Colonic mucosa (tissue), 4 donors: ENCODE measurements around the gene MRPL33. TPM values are rescaled to one million over a fixed set of nuclear protein-coding genes. Genes with fewer than 3 reads are reported as not detected.
"Not testable (repeated sequence)": the region's sequence is repeated elsewhere in the genome, so short reads cannot be mapped to it uniquely, and the experiment has no call there.

Experiments used
- DNase-seq: peaks from one replicate; pipeline ENCODE4 v3.0.0-alpha.2; 2020
- H3K27ac ChIP-seq: fragments of 200-600 bp; one replicate; pipeline ENCODE4 v1.8.0; 2021
- H3K27me3 ChIP-seq: fragments of 200-600 bp; one replicate; pipeline ENCODE4 v1.8.0; 2021
- H3K36me3 ChIP-seq: fragments of 200-600 bp; one replicate; pipeline ENCODE4 v1.8.0; 2021
- H3K4me1 ChIP-seq: fragments of 200-600 bp; one replicate; pipeline ENCODE4 v1.8.0; 2021; ENCODE audit warnings: mild to moderate bottlenecking
- H3K4me3 ChIP-seq: fragments of 200-600 bp; one replicate; pipeline ENCODE4 v1.8.0; 2021
- H3K9ac ChIP-seq, 2 donors: one replicate each; pipeline ENCODE4 v1.7.0; 2013; ENCODE audit warnings: control low read depth in 2 of 2, low read depth in 2 of 2, low read length in 2 of 2
- H3K9me3 ChIP-seq: fragments of 200-600 bp; one replicate; pipeline ENCODE4 v1.8.0; 2021
- intact Hi-C: fragments of 100-400 bp; cut with DNase I; formaldehyde crosslinking; loops from one replicate; pipeline ENCODE4 v1.14.1; 2022
- total RNA-seq, 2 donors: library from RNA; stranded (reverse); fragmentation: NEBNext Ultra II Directional in 1 of 2; extraction: Animal tissue kit (Norgen Biotek cat#: 25700) in 1 of 2; gene quantifications; one replicate each; pipeline ENCODE4 v1.2.1, GENCODE V29; 2021
- TF ChIP-seq, protein P1 (sequence below): fragments of 200-600 bp; IDR thresholded peaks from one replicate; pipeline ENCODE4 v1.8.0; 2022; ENCODE audit warnings: antibody characterized with exemption, mild to moderate bottlenecking
- donor health status: healthy.
- donor health status: DM: no; HTN: no; CAD: no.
- donor health status: DM: no; HTN: no; CAD: no.

Gene MRPL33
- total RNA-seq, 2 donors from 2014 or later: 56.5 to 63.7 TPM

DNA sequence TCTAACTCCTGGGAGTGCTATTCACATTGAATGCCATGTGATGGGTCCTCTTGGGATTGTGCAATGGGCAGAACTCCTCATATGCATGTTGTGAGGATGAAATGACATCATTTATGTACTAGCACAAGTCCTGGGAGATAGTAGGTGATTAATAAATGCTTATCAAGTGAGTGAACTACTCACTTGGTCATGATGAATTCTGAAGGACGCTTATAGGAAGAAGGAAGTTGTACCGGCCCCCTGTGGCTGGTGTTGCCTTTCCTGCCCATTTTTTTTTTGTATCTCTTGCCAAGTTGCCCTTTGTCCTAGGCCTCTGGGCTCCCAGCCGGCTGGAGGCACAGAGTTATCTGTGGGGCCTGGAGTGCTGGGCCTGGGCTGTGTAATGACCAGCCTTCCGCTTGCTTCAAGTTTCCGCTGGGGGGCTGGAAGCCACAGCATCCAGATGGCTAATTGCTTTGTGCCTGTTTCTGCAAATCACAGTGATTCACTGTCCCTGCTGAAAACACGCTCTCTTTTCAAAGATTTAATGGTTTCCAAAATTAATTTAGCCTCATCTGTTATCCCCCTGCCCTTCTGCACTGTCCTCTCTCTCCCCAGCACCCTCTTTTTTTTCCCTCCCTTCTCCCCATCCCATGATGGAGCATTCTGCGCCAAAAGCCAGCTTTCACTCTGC is 33.7 kb upstream of the MRPL33 start:
- Histone ChIP-seq H3K9me3 (no peaks in the 10 kb centered on the region), H3K4me3 (no peak overlapping the region), H3K9ac (no peak overlapping the region), H3K27me3 (no peaks in the 10 kb centered on the region), H3K36me3 (no peaks in the 10 kb centered on the region), H3K27ac (peak overlapping the region; percentile 34), H3K4me1 (peaks cover 7% of the 10 kb centered on the region)
- intact Hi-C loops: no loop called here
- TF ChIP-seq, protein P1, sequence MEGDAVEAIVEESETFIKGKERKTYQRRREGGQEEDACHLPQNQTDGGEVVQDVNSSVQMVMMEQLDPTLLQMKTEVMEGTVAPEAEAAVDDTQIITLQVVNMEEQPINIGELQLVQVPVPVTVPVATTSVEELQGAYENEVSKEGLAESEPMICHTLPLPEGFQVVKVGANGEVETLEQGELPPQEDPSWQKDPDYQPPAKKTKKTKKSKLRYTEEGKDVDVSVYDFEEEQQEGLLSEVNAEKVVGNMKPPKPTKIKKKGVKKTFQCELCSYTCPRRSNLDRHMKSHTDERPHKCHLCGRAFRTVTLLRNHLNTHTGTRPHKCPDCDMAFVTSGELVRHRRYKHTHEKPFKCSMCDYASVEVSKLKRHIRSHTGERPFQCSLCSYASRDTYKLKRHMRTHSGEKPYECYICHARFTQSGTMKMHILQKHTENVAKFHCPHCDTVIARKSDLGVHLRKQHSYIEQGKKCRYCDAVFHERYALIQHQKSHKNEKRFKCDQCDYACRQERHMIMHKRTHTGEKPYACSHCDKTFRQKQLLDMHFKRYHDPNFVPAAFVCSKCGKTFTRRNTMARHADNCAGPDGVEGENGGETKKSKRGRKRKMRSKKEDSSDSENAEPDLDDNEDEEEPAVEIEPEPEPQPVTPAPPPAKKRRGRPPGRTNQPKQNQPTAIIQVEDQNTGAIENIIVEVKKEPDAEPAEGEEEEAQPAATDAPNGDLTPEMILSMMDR: no peak
- DNase-seq: no peak

DNA sequence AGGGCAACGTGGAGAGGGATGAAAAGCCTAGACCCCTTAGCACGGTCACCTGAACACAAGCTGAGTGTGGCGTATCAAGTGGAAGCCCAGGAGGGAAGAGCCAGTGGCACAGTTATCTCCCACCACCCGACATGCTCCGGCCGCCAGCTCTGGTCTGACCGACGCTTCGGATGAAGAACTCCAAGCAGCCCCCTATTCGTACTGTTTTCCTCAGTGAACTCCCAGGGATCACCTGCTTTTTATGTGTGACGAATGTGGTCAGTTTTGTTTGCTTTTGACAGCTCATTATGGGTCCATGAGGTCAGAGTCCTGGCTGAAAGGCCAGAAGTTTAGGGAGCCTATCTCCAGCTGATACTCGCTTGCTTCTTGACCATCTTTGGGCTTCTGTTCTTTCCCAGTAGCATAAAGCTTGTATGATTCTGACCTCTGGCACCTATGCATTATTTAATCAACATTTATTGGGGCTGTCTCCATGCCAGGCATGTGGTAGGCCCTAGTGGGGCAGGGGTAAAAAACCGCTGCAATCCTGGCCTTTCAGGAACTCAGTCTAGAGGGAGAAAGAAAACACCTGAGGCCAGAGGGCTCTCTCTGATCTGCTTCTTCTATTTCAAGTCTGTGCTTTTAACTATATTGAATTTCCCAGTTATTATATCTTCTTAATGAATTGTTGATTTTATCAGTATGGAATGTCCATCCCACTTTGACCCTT is 33.0 kb upstream of the MRPL33 start:
- Histone ChIP-seq H3K4me1 (peaks cover 7% of the 10 kb centered on the region), H3K27ac (peak overlapping the region; percentile 34), H3K9me3 (no peaks in the 10 kb centered on the region), H3K27me3 (no peaks in the 10 kb centered on the region), H3K36me3 (no peaks in the 10 kb centered on the region), H3K9ac (no peak overlapping the region), H3K4me3 (no peak overlapping the region)
- DNase-seq: no peak
- TF ChIP-seq, protein P1: no peak
- intact Hi-C loops: no loop called here

DNA sequence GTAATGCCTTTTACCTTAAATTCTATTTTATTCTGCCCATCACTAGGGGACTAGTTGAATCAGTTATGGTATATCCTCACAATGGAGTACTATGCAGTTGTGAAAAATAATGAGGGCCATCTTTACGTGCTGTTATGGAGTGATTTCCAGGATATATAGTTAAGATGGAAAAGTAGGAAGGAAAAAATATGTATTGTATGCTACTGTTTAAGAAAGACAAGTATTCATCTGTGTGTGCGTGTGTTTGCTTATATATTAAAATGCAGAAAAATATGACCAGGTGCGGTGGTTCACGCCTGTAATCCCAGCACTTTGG is 32.5 kb upstream of the MRPL33 start:
- DNase-seq: no peak
- TF ChIP-seq, protein P1: no peak
- Histone ChIP-seq H3K9ac (no peak overlapping the region), H3K36me3 (no peaks in the 10 kb centered on the region), H3K4me1 (peaks cover 7% of the 10 kb centered on the region), H3K27ac (no peak overlapping the region), H3K9me3 (no peaks in the 10 kb centered on the region), H3K27me3 (no peaks in the 10 kb centered on the region), H3K4me3 (no peak overlapping the region)
- intact Hi-C loops: no loop called here

DNA sequence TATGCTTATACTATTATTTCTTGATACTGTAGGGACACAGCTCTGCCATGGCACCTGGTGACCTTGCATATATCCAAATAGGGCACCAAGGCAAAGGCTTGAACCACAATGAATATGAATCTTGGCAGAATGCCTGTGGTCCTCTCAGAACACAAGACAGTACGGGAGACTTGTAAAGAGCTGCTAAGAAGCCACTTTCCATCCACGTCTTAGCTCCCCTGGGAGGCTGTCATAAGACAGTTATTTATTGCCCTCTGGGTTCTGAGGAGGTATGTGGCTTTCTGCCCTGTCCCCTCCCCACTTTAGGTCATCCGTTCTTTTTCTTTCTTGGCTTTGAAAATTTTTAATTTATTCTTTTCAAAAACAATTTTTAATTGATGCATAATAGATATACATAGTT is 29.8 kb upstream of the MRPL33 start:
- DNase-seq: no peak
- Histone ChIP-seq H3K9ac (no peak overlapping the region), H3K4me1 (peaks cover 7% of the 10 kb centered on the region), H3K27ac (no peak overlapping the region), H3K36me3 (no peaks in the 10 kb centered on the region), H3K4me3 (no peak overlapping the region), H3K27me3 (no peaks in the 10 kb centered on the region), H3K9me3 (no peaks in the 10 kb centered on the region)
- TF ChIP-seq, protein P1: no peak
- intact Hi-C loops: no loop called here

DNA sequence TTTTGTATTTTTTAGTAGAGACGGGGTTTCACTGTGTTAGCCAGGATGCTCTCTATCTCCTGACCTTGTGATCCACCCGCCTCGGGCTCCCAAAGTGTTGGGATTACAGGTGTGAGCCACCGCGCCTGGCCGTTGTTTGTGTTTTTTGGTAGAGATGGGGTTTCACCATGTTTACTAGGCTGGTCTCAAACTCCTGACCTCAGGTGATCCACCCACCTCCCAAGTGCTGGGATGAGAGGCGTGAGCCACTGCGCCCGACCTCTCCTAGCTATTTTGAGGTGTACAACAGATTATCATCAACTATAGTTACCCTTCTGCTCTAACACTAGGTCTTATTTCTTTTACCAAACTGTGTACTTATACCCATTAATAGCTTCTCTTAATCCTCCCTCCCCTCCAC is 28.9 kb upstream of the MRPL33 start:
- Histone ChIP-seq H3K4me1 (peaks cover 7% of the 10 kb centered on the region), H3K9ac (no peak overlapping the region), H3K36me3 (no peaks in the 10 kb centered on the region), H3K27me3 (no peaks in the 10 kb centered on the region), H3K4me3 (no peak overlapping the region), H3K9me3 (no peaks in the 10 kb centered on the region), H3K27ac (no peak overlapping the region)
- TF ChIP-seq, protein P1: no peak
- intact Hi-C loops: no loop called here
- no peak for DNase-seq

DNA sequence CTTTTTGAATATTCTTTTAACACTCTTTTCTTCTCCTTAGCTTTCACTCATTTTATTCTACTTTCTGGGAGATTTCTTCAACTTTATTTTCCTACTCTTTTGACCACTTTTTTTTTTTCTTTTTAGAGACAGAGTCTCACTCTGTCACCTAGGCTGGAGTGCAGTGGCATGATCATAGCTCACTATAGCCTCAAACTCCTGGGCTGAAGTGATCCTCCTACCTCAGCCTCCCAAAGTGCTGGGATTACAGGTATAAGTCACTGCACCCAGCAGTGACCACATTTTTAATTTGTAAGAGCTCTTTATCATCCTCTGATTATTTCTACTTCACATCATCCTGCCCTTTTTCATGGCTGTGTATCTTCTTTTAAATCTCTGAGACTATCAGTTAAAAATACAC is 26.0 kb upstream of the MRPL33 start:
- H3K27ac ChIP-seq, H3K9me3 ChIP-seq, H3K4me1 ChIP-seq, H3K27me3 ChIP-seq, DNase-seq, H3K36me3 ChIP-seq, intact Hi-C loops, H3K9ac ChIP-seq, H3K4me3 ChIP-seq: not testable (repeated sequence)
